Duodenal mucosa (tissue), 2 donors: Measurements from ENCODE around the gene ARHGAP15.

ENCODE experiments used
- H3K27ac ChIP-seq: one replicate; pipeline ENCODE4 v1.7.0; 2013; ENCODE audit warnings: low read depth, low read length
- H3K27me3 ChIP-seq, 2 donors: one replicate each; pipeline ENCODE4 v1.7.0; 2013; ENCODE audit warnings: low read length in 2 of 2, control low read depth in 1 of 2; ENCODE audit not compliant: insufficient read depth in 2 of 2, control insufficient read depth in 1 of 2
- H3K36me3 ChIP-seq, 2 donors: one replicate each; pipeline ENCODE4 v1.7.0; 2013; ENCODE audit warnings: low read length in 2 of 2, control low read depth in 1 of 2; ENCODE audit not compliant: insufficient read depth in 2 of 2, control insufficient read depth in 1 of 2
- H3K4me1 ChIP-seq, 2 donors: one replicate each; pipeline ENCODE4 v1.7.0; 2013; ENCODE audit warnings: low read length in 2 of 2, control low read depth in 1 of 2; ENCODE audit not compliant: insufficient read depth in 2 of 2, control insufficient read depth in 1 of 2
- H3K4me3 ChIP-seq, 2 donors: one replicate each; pipeline ENCODE4 v1.7.0; 2013; ENCODE audit warnings: low read length in 2 of 2, low read depth in 1 of 2
- H3K9ac ChIP-seq, 2 donors: one replicate each; pipeline ENCODE4 v1.7.0; 2013; ENCODE audit warnings: low read length in 2 of 2, low read depth in 1 of 2
- H3K9me3 ChIP-seq, 2 donors: one replicate each; pipeline ENCODE4 v1.7.0; 2013; ENCODE audit warnings: low read length in 2 of 2, control low read depth in 1 of 2; ENCODE audit not compliant: control insufficient read depth in 1 of 2

ARHGAP15 gene

GRCh38 chr2:143545949-143546255 is 416.7 kb downstream of the ARHGAP15 start:
- H3K27me3 ChIP-seq, result no peaks in the 10 kb centered on the region
- no peaks in the 10 kb centered on the region for H3K9me3 ChIP-seq
- no peaks in the 10 kb centered on the region for H3K36me3 ChIP-seq
- no peaks in the 10 kb centered on the region for H3K4me1 ChIP-seq
- H3K27ac ChIP-seq, result no peak overlapping the region
- no peak overlapping the region for H3K4me3 ChIP-seq
- H3K9ac ChIP-seq, result no peak overlapping the region

DNA sequence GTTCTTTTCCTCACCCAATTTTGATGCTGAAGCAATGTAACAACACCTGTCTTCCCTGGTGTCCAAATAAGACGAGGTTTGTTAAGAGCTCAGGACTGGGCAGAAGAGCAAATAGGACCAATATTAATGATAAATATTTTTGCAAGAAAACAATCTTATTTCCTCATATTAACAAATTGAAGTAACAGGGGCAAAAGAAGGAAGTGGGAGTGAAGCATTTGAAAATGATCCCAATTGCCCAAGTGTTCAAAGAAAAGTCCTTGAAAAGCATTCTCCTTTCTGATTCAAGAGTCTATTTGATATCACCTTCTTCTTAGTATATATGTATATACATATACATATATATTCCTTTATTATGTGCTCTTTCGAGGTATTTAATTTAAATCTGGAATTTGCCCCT is 418.8 kb downstream of the ARHGAP15 start:
- no peak overlapping the region for H3K27ac ChIP-seq
- no peaks in the 10 kb centered on the region for H3K4me1 ChIP-seq
- no peaks in the 10 kb centered on the region for H3K27me3 ChIP-seq
- H3K36me3 ChIP-seq, result no peaks in the 10 kb centered on the region
- no peak overlapping the region for H3K9ac ChIP-seq
- H3K9me3 ChIP-seq, result no peaks in the 10 kb centered on the region
- H3K4me3 ChIP-seq, result no peak overlapping the region

DNA sequence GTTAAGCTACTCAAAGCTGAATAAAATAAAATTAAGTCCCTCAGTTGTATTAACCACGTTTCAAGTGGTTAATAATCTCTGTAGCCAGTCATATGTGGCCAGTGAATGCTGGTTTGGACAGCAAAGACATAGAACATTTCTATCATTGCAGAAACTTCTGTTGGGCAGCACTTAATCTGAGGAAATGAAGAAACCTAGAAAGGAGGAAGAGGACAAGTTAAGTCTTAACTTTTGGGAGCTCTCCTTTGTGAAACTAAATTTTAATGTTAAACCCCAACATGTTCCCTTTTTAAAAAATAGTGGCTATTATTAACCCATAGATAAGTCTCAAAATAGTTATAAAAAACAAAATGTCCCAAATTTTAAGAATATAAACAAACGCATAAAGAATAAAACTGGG is 421.3 kb downstream of the ARHGAP15 start:
- Histone ChIP-seq H3K9ac (no peak overlapping the region), H3K4me1 (no peaks in the 10 kb centered on the region), H3K27me3 (no peaks in the 10 kb centered on the region), H3K36me3 (no peaks in the 10 kb centered on the region), H3K4me3 (no peak overlapping the region), H3K27ac (no peak overlapping the region), H3K9me3 (no peaks in the 10 kb centered on the region)

DNA sequence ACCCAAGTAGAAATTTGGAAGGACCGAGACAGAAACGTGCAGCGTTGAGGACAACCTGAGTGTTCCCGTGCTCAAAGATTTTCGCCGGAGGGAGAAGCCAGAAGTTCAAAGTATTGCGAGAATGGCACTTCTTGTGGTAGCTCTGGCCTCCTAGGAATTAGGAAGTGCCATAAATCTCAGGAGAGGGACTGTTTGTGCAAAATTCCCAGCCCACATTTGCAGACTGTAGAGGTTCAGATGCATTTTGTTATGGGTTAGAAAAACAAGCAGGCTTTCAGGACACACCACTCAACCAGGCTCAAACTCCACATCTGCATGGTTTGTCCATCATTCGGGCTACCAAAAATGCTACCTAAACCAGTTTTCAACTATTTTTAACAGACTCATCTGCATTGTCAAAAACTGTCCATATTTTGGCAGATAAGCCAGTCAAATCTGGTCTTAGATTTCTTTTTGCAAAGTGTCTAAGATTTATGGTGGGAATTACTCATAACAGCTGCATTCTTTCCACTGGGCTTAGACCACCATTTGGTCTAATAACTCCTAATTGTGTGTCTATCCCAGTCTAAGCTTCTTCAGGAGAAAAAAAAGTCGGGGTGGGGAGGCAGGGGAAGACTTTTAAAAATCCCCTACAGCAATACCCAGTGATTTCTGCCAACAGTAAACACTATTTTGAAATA is 422.9 kb downstream of the ARHGAP15 start:
- Histone ChIP-seq H3K27ac (no peak overlapping the region), H3K9ac (no peak overlapping the region), H3K36me3 (no peaks in the 10 kb centered on the region), H3K27me3 (no peaks in the 10 kb centered on the region), H3K4me1 (no peaks in the 10 kb centered on the region), H3K4me3 (no peak overlapping the region), H3K9me3 (no peaks in the 10 kb centered on the region)

GRCh38 chr2:143553261-143553660 is 424.0 kb downstream of the ARHGAP15 start:
- Histone ChIP-seq H3K9me3 (no peaks in the 10 kb centered on the region), H3K4me1 (no peaks in the 10 kb centered on the region), H3K9ac (no peak overlapping the region), H3K4me3 (no peak overlapping the region), H3K36me3 (no peaks in the 10 kb centered on the region), H3K27me3 (no peaks in the 10 kb centered on the region), H3K27ac (no peak overlapping the region)

DNA sequence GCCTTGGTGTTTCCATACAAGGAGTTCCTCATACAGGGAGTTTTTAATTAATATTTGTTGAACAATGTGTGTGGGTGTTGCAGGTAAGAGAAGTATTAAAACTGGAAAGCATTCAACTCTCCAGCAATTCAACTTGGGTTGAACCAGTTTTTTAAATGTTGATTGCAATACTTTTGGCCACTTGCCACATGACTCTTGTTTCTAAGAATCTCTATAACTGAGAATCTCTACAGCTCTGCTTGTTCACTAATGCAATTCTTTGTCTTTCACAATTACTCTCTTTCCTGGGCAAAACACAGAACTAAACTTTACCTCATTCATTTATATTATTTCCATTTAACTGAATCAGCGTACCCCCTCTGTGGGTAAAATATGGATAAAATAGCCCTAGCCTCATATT is 429.4 kb downstream of the ARHGAP15 start:
- H3K4me3 ChIP-seq, result no peak overlapping the region
- no peaks in the 10 kb centered on the region for H3K36me3 ChIP-seq
- H3K27me3 ChIP-seq, result no peaks in the 10 kb centered on the region
- no peaks in the 10 kb centered on the region for H3K4me1 ChIP-seq
- H3K9me3 ChIP-seq, result no peaks in the 10 kb centered on the region
- no peak overlapping the region for H3K9ac ChIP-seq
- no peak overlapping the region for H3K27ac ChIP-seq

DNA sequence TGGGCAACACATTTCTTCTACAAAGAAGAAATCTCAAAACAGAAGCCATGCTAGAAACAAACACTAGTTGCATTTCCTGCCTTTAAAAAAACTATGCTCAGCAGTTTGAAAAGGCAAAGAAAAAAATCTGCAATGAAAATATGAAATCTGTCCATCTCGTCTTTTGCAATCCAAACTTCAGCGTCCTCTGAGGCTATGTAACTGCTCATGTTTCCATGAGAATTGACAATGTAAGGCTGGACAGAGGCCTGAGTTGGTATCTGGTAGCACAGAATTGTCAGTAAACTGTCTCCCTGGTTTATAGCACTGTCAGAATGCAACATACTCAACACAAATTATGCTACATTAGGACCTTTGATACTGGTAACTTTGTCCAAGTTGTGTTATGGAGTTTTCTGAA is 429.9 kb downstream of the ARHGAP15 start:
- no peaks in the 10 kb centered on the region for H3K4me1 ChIP-seq
- H3K36me3 ChIP-seq, result no peaks in the 10 kb centered on the region
- no peak overlapping the region for H3K4me3 ChIP-seq
- H3K27me3 ChIP-seq, result no peaks in the 10 kb centered on the region
- H3K27ac ChIP-seq, result no peak overlapping the region
- no peak overlapping the region for H3K9ac ChIP-seq
- H3K9me3 ChIP-seq, result no peaks in the 10 kb centered on the region

- no peaks in the 10 kb centered on the region for H3K9me3 ChIP-seq
- no peaks in the 10 kb centered on the region for H3K36me3 ChIP-seq
- no peaks in the 10 kb centered on the region for H3K27me3 ChIP-seq
These were observed 431.5 kb downstream of the ARHGAP15 start for GRCh38 chr2:143560724-143561123.

DNA sequence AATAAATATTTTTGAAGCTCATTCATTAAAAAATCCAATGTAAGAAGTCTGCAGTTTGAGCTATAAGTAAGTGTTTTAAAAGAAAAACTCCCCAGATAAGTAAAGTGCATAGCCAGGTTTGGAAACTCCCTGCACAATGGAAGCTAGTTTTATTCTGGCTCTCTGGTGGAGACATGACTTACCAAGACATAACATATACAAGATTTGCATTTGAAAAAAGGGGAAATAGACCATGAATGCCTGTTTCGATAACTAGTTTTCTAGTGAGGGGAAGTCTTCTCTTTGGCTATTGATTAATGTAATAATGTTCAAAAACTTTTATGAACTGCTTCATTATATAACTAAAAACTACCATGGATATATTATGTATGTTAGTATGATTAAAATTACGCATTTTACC is 435.2 kb downstream of the ARHGAP15 start:
- H3K27ac ChIP-seq, result no peak overlapping the region

More at GRCh38 chr2:143560724-143561123, 431.5 kb downstream of the ARHGAP15 start:
- Histone ChIP-seq H3K4me3 (no peak overlapping the region), H3K27ac (no peak overlapping the region), H3K4me1 (no peaks in the 10 kb centered on the region), H3K9ac (no peak overlapping the region)

GRCh38 chr2:143571747-143572146 is 442.5 kb downstream of the ARHGAP15 start:
- Histone ChIP-seq H3K36me3 (no peaks in the 10 kb centered on the region), H3K4me3 (no peak overlapping the region), H3K9me3 (no peaks in the 10 kb centered on the region), H3K27ac (no peak overlapping the region), H3K9ac (no peak overlapping the region), H3K4me1 (no peaks in the 10 kb centered on the region), H3K27me3 (no peaks in the 10 kb centered on the region)

More for the DNA sequence above, 435.2 kb downstream of the ARHGAP15 start:
- Histone ChIP-seq H3K4me3 (no peak overlapping the region), H3K27me3 (no peaks in the 10 kb centered on the region), H3K9me3 (no peaks in the 10 kb centered on the region), H3K36me3 (no peaks in the 10 kb centered on the region), H3K4me1 (no peaks in the 10 kb centered on the region), H3K9ac (no peak overlapping the region)

GRCh38 chr2:143572421-143572820 is 443.2 kb downstream of the ARHGAP15 start:
- H3K27ac ChIP-seq, result no peak overlapping the region
- H3K36me3 ChIP-seq, result no peaks in the 10 kb centered on the region
- no peaks in the 10 kb centered on the region for H3K27me3 ChIP-seq
- H3K9ac ChIP-seq, result no peak overlapping the region
- no peaks in the 10 kb centered on the region for H3K4me1 ChIP-seq
- H3K9me3 ChIP-seq, result no peaks in the 10 kb centered on the region
- H3K4me3 ChIP-seq, result no peak overlapping the region
